PFSK-1 (cell line): ENCODE measurements around the gene FAM98B.

Experiments used
- FOXP2 ChIP-seq: optimal IDR thresholded peaks from 2 replicates; pipeline ENCODE3; 2011; ENCODE audit warnings: borderline replicate concordance, control low read depth, inconsistent platforms; ENCODE audit not compliant: insufficient read depth; ENCODE audit errors: extremely low read length, extremely low read depth
- POLR2AphosphoS5 ChIP-seq: IDR thresholded peaks from 2 replicates; pipeline ENCODE4 v1.6.1; 2012; ENCODE audit warnings: low read depth, mild to moderate bottlenecking, control low read depth, low read length, moderate library complexity
- REST ChIP-seq, 2 experiments: IDR thresholded peaks; 2 replicates each; pipeline versions ENCODE4 v1.6.1 to v1.8.0; 2011 to 2012; ENCODE audit warnings: low read depth in 2 of 2, low read length in 2 of 2, control low read depth in 1 of 2, inconsistent platforms in 1 of 2, mild to moderate bottlenecking in 1 of 2, moderate library complexity in 1 of 2; ENCODE audit not compliant: insufficient read depth in 1 of 2
- SIN3A ChIP-seq: IDR thresholded peaks from 2 replicates; pipeline ENCODE4 v1.6.1; 2012; ENCODE audit warnings: mild to moderate bottlenecking, low read length, moderate library complexity, borderline replicate concordance; ENCODE audit not compliant: insufficient read depth
- TAF1 ChIP-seq: IDR thresholded peaks from 2 replicates; pipeline ENCODE4 v1.6.1; 2012; ENCODE audit warnings: low read length, control low read depth, borderline replicate concordance; ENCODE audit not compliant: insufficient read depth

The FAM98B gene

GRCh38 chr15:38532728-38533127 is 78.8 kb downstream of the FAM98B start:
- TF ChIP-seq FOXP2 (no peak), TAF1 (no peak), REST (IDR thresholded peaks at IDR 0.05; ENCODE audit: insufficient read depth in 1 of 2, low read depth in 2 of 2, low read length in 2 of 2) (peak in 1 of 2 experiments; percentile 50; a peak in 1 of 4 replicates), POLR2AphosphoS5 (no peak)

DNA sequence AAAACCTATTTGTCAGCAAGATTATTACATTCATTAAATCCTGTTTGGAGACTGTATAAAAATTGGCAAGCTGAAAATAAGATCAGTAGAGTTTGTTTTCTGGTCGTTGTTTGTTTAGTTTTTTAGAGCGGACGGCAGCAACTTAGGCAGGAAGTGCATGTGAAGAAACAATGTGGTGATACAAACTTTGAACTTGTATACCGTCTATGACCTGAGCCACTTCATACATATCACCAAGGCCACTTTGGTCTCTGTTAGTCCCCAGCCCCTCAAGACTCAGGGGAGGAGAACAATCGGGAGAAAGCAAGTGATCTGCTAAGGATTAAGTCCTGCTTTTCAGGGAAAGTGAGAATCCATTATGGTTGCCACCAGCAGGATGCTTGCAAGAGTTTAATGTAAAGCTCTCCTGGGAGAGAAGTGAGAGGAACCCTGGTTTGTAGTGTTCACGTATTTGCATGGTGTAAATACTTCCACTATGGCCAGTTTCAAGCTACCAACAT is 79.5 kb downstream of the FAM98B start:
- no peak for TF ChIP-seq REST (IDR thresholded peaks at IDR 0.05; ENCODE audit: insufficient read depth in 1 of 2, low read depth in 2 of 2, low read length in 2 of 2)
- TF ChIP-seq FOXP2, result no peak
- TF ChIP-seq SIN3A, result no peak

DNA sequence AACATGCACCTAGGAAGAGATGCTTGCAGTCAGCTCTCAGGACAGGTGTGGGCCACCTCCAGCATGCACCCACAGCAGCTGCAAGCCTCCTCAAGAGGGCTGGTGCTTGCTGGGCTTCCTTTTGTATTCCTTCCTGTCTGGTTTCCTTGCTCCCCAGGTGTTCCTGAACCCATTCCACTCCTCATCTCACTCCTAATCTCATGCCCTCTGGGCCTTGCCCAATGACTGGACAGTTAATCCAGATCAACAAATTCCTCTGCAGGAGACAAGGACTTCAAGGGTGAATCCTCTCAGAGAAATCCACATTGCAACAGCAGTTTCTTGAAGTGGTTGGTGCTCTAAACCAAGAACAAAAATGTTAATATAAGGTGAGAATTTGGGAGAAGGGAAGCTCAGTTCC is 80.0 kb downstream of the FAM98B start:
- TF ChIP-seq REST (IDR thresholded peaks at IDR 0.05; ENCODE audit: insufficient read depth in 1 of 2, low read depth in 2 of 2, low read length in 2 of 2) (no peak), POLR2AphosphoS5 (no peak), TAF1 (no peak), FOXP2 (no peak), SIN3A (no peak)

DNA sequence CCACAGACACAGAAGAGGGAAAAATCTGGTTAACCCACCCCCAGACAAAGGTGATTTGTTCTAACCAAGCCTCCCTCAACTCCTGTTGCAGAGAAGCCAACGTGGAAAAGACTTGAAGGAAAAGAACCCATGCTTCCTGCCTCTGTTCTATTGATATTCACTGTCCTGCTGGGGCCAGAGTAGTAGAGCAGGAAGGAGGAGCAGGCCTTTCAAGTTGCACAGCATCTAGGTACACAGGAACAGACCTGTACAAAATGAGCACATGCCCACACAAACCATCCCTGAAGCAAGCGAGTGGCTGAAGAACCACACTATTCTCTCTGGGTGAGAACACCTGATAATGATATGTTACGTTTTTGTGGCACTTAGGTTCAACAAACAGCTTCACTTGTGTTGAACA is 80.8 kb downstream of the FAM98B start:
- TF ChIP-seq SIN3A (no peak), FOXP2 (no peak)

DNA sequence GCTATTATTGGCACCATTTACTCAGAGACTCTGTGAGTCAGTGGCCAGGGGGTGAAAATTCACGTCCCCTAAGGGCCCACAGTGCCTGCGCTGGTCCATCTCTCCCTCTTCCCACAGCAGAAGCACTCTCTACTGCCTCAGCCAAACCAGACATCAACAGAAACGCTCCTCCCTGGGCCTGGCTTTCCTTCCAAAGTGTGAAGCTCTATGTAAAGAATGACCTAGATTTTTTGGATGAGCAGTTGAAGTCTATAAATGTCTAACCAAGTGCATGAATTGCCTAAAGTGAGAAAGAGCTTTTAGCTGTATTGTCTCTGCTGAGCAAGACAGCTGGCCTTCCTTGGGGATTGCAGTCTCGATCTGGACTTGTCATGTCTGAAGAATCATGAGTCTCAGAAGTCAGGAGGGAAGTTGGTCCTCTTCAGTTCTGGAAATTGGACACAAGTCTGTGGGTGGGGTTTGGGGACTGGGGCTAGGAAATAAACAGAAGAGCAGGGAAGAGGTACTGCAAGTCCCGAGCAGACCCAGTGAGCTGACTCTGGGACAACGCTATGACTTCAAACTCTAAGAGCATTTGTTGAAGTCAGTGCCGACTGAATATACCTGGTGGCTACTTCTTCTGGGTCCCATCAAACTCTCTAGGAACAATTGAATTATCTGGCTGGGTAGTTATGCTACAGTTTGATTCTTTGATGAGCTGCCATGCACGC is 81.7 kb downstream of the FAM98B start:
- no peak for TF ChIP-seq FOXP2
- no peak for TF ChIP-seq TAF1
- no peak for TF ChIP-seq SIN3A
- TF ChIP-seq POLR2AphosphoS5, result no peak
- TF ChIP-seq REST (IDR thresholded peaks at IDR 0.05; ENCODE audit: insufficient read depth in 1 of 2, low read depth in 2 of 2, low read length in 2 of 2), result no peak
